ENCODE measurements around the gene DCLK3. TPM values are rescaled to one million over a fixed set of nuclear protein-coding genes. Genes with fewer than 3 reads are reported as not detected.

The DCLK3 gene
- total RNA-seq, 2 experiments from 2014 or later = not detected

GRCh38 chr3:36713904-36714303, 50.4 kb downstream of the DCLK3 start:
- CTCF ChIA-PET = no interaction called here
- POLR2A ChIA-PET = no interaction called here

- POLR2A ChIA-PET = no interaction called here
- CTCF ChIA-PET = no interaction called here
Observed at GRCh38 chr3:36710606-36711005, 53.7 kb downstream of the DCLK3 start.

- ChIA-PET POLR2A (no interaction called here), CTCF (no interaction called here)
Observed at GRCh38 chr3:36709826-36710365, 54.5 kb downstream of the DCLK3 start.

GRCh38 chr3:36709281-36709680, 55.1 kb downstream of the DCLK3 start:
- CTCF ChIA-PET = no interaction called here
- POLR2A ChIA-PET = no interaction called here

- ChIA-PET CTCF (no interaction called here), POLR2A (no interaction called here)
Observed at GRCh38 chr3:36707623-36708409, 56.5 kb downstream of the DCLK3 start.

GRCh38 chr3:36705015-36705414, 59.3 kb downstream of the DCLK3 start:
- ChIA-PET CTCF (no interaction called here), POLR2A (no interaction called here)

GRCh38 chr3:36704280-36704679, 60.1 kb downstream of the DCLK3 start:
- ChIA-PET CTCF (interaction anchor here (0.7 kb wide), 1 partner anchor 10 kb away, joined by 3 read pairs; no protein-coding TSS in a partner anchor), POLR2A (no interaction called here)

- POLR2A ChIA-PET = no interaction called here
Observed at GRCh38 chr3:36701249-36701572, 63.1 kb downstream of the DCLK3 start.

GRCh38 chr3:36700537-36701248, 63.7 kb downstream of the DCLK3 start:
- CTCF ChIA-PET = interaction anchor here (0.7 kb wide), 1 partner anchor 735 kb away, joined by 3 read pairs; no protein-coding TSS in a partner anchor

More at GRCh38 chr3:36701249-36701572, 63.1 kb downstream of the DCLK3 start:
- CTCF ChIA-PET = interaction anchor here (0.7 kb wide), 1 partner anchor 735 kb away, joined by 3 read pairs; no protein-coding TSS in a partner anchor

GRCh38 chr3:36698314-36698713, 66.0 kb downstream of the DCLK3 start:
- CTCF ChIA-PET = no interaction called here
- POLR2A ChIA-PET = no interaction called here

More at GRCh38 chr3:36700537-36701248, 63.7 kb downstream of the DCLK3 start:
- POLR2A ChIA-PET = no interaction called here

- ChIA-PET POLR2A (no interaction called here), CTCF (no interaction called here)
Observed at GRCh38 chr3:36697229-36698001, 66.9 kb downstream of the DCLK3 start.

- POLR2A ChIA-PET = no interaction called here
- CTCF ChIA-PET = interaction anchor here (0.6 kb wide), 1 partner anchor 1267 kb away, joined by 4 read pairs; no protein-coding TSS in a partner anchor
Observed at GRCh38 chr3:36696799-36697198, 67.6 kb downstream of the DCLK3 start.

GRCh38 chr3:36695769-36696137, 68.6 kb downstream of the DCLK3 start:
- POLR2A ChIA-PET = no interaction called here
- CTCF ChIA-PET = no interaction called here

GRCh38 chr3:36695113-36695768, 69.1 kb downstream of the DCLK3 start:
- ChIA-PET POLR2A (no interaction called here), CTCF (interaction anchor here (1.4 kb wide), 1 partner anchor 9 kb away, joined by 3 read pairs; no protein-coding TSS in a partner anchor)

- ChIA-PET POLR2A (no interaction called here), CTCF (no interaction called here)
Observed at GRCh38 chr3:36693670-36694069, 70.7 kb downstream of the DCLK3 start.

GRCh38 chr3:36689560-36689959, 74.8 kb downstream of the DCLK3 start:
- ChIA-PET POLR2A (no interaction called here), CTCF (no interaction called here)

GRCh38 chr3:36688815-36689214, 75.5 kb downstream of the DCLK3 start:
- POLR2A ChIA-PET = no interaction called here
- CTCF ChIA-PET = no interaction called here

GRCh38 chr3:36686516-36686915, 77.8 kb downstream of the DCLK3 start:
- ChIA-PET CTCF (no interaction called here), POLR2A (no interaction called here)

- ChIA-PET POLR2A (no interaction called here), CTCF (no interaction called here)
Observed at GRCh38 chr3:36681867-36682266, 82.5 kb downstream of the DCLK3 start.

- POLR2A ChIA-PET = no interaction called here
- CTCF ChIA-PET = no interaction called here
Observed at GRCh38 chr3:36680952-36681351, 83.4 kb downstream of the DCLK3 start.
